Activated T-cell treated with anti-CD3 and anti-CD28 coated beads, Interleukin-2, amount 50 U/mL, for 24 hours (primary cell): ENCODE measurements around the gene LAMA5.
A peak's percentile ranks its signal among the peaks of the same experiment; 100 is the strongest.
"Not testable (repeated sequence)": the region's sequence is repeated elsewhere in the genome, so short reads cannot be mapped to it uniquely, and the experiment has no call there.

Experiments used
- DNase-seq: peaks from one replicate; pipeline ENCODE4 v3.0.0-alpha.2; 2020
- H3K27ac Mint-ChIP-seq: 2 replicates; pipeline ENCODE4 v1.8.0; 2020; ENCODE audit warnings: mild to moderate bottlenecking, mixed read lengths
- H3K27me3 Mint-ChIP-seq: 2 replicates; pipeline ENCODE4 v1.8.0; 2020; ENCODE audit warnings: mixed read lengths
- H3K36me3 Mint-ChIP-seq: 2 replicates; pipeline ENCODE4 v1.8.0; 2020; ENCODE audit warnings: low read depth, mixed read lengths
- H3K4me1 Mint-ChIP-seq: 2 replicates; pipeline ENCODE4 v1.8.0; 2020; ENCODE audit warnings: low read depth, mixed read lengths
- H3K4me3 Mint-ChIP-seq: 2 replicates; pipeline ENCODE4 v1.8.0; 2020; ENCODE audit warnings: mild to moderate bottlenecking, moderate library complexity, mixed read lengths
- H3K9me3 Mint-ChIP-seq: 2 replicates; pipeline ENCODE4 v1.8.0; 2020; ENCODE audit warnings: mixed read lengths

LAMA5 gene

DNA sequence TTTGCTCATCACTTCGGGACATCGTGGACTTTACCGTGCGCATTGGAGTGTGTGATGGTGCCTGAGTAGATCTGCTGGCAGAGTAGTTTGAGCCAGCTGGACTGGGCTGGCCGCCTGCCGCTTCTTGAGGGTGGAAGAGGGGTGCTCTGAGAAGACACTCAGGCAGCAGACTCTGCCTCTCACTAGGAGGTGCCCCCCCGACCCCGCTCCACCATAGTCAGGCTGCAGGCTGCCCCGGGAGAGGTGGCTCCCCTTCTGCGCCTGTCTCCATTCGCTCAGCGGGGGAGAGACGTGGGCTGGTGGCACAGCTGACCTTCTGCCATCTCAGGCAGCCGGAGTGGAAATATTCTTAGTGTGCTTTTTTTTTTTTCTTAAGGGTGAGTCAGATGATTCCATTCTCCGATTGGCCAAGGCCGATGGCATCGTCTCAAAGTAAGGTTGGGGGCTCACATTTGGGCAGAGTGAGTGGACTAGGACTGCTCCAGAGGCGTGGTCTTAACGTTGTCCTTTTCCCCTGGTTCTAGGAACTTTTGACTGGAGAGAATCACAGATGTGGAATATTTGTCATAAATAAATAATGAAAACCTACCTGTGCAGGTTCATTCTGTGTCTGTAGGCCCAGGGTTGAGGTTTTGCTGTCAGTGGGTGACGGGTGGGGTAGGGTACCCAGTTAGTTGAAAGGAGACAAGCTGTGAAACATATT is 21.0 kb upstream of the LAMA5 start:
- peaks cover 82% of the 10 kb centered on the region for H3K36me3 Mint-ChIP-seq
- peaks cover 39% of the 10 kb centered on the region for H3K4me1 Mint-ChIP-seq
- H3K27me3 Mint-ChIP-seq: no peaks in the 10 kb centered on the region
- peak overlapping the region; percentile 97 for H3K27ac Mint-ChIP-seq
- H3K4me3 Mint-ChIP-seq: peak overlapping the region; percentile 95
- peak; percentile 49 for DNase-seq
- H3K9me3 Mint-ChIP-seq: no peaks in the 10 kb centered on the region

DNA sequence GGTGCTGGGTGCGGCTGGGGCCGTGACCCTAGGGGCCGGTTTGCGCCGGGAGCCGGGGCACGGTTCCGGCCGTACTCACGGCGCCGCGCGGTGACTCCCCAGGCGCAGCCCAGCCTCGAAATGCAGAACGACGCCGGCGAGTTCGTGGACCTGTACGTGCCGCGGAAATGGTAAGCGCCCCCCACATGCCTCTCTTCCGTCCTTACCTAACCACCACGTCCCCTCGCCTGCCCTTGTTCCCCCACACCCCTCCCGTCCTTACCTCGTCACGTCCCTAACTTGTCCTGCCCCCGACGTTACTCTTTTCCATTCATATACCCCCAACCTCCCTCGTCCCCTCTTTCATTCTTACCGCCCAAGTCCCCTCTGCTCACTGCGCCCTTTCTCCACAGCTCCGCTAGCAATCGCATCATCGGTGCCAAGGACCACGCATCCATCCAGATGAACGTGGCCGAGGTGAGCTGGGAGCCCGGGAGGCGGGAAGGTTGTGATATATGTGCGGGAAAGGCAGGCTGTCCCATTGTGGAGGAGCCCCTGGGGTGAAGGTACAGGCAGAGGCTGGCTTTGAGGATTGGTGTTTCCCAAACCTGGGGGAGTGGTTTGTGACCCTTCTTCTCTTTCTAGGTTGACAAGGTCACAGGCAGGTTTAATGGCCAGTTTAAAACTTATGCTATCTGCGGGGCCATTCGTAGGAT is 20.3 kb upstream of the LAMA5 start:
- Mint-ChIP-seq H3K9me3 (no peaks in the 10 kb centered on the region), H3K27me3 (no peaks in the 10 kb centered on the region), H3K4me3 (peak overlapping the region; percentile 95), H3K36me3 (peaks cover 87% of the 10 kb centered on the region), H3K4me1 (peaks cover 44% of the 10 kb centered on the region), H3K27ac (peak overlapping the region; percentile 97)
- DNase-seq: peak; percentile 49

DNA sequence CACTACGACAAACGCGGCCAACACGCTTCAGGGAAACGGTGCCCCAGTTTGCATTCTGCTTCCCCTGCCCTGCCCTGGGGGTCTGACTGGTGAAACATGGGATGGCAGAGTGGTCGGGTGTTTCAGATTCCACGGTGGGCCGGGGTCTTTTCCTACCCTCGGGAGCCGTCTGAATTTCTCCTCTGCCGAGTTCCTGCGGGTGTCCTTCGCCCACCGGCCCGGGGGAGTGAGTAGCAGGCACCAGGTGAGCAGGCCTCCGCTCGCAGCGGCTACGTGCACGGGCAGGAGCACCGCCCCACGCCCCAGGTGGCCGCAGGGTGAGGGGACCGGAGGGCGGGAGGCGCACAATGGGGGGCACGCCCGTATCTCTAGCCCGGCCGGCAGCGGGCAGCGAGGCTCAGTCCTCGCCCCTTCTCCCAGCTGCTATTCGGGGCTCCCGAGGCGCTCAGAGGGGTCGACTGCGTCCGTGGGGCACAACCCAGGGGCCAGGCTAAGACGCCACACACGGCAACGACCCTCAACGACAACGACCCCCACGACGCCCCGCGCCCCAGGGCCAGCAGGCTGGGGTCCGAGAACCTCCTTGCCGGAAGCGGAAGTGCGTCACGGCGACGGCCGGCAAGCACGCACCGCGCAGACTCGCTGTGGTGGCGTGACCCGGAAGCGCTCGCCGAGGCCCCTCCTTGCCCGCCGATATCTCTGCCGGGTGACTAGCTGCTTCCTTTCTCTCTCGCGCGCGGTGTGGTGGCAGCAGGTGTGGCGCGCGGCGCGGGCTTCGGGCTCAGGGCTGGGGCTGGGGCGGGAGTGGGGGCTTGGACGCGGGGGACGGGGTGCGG is 19.5 kb upstream of the LAMA5 start, which contains the start of gene RPS21:
RPS21 (plus strand) TSS at position 721 of the 836 bp plus-strand sequence. CDS start 236 bp downstream, outside the sequence.
- H3K27ac Mint-ChIP-seq: peak within 1 kb of the TSS; percentile 97
- peaks cover 44% of the 10 kb centered on the region for H3K4me1 Mint-ChIP-seq
- no peaks in the 10 kb centered on the region for H3K27me3 Mint-ChIP-seq
- peak within 1 kb of the TSS; percentile 95 for H3K4me3 Mint-ChIP-seq
- H3K9me3 Mint-ChIP-seq: peaks cover 5% of the 10 kb centered on the region
- peak; percentile 94 for DNase-seq
- H3K36me3 Mint-ChIP-seq: peaks cover 87% of the 10 kb centered on the region

DNA sequence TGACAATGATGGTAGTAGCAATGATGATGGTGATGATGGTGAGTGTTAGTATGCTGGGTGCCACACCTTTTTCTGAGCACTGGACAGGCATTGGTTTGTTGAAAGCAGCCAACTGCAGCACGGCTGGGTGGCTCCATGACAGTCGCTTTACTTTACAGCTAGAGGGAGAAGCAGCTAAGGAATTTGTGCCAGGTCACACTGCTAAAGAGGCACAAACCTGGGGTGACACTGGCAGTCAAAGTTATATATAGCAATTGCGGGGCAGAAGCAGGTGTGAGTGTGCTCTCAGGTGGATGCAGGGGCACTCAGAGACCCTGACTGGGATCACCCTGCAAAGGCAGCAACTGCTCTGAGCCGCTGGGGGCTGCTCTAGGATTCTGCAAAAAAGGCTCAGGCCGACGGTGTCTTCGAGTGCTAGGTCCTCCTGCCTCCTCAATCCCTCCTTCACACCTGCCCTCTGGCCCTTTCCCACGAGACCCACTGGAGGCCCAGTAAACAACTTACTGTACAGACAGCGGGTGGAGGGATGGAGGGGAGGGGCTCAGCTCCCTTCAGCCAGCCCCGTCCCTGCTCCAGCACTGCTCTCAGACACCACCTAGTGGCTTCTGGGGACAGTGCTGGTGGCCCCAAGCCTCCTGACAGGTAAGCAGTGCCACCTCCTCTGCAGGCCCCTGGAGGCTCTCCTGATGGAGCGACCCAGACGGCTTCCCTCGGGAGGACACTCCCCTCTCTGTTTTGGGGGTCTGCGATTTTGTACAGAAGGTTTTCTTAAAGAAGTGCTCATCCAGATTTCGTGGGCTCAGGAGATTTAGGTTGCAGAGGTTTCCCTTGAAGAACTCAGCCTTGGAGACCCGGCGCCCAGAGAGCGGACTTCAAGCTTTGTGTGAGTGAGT is 15.4 kb upstream of the LAMA5 start:
- Mint-ChIP-seq H3K4me3 (no peak overlapping the region), H3K9me3 (peaks cover 5% of the 10 kb centered on the region)

GRCh38 chr20:62381842-62382241 is 14.7 kb upstream of the LAMA5 start:
- Mint-ChIP-seq H3K27me3 (no peaks in the 10 kb centered on the region), H3K9me3 (peaks cover 5% of the 10 kb centered on the region), H3K36me3 (peaks cover 45% of the 10 kb centered on the region), H3K4me3 (no peak overlapping the region), H3K27ac (peak overlapping the region; percentile 6), H3K4me1 (peaks cover 20% of the 10 kb centered on the region)
- DNase-seq: no peak

More for the DNA sequence above, 15.4 kb upstream of the LAMA5 start:
- Mint-ChIP-seq H3K27me3 (no peaks in the 10 kb centered on the region), H3K27ac (peak overlapping the region; percentile 64), H3K36me3 (peaks cover 51% of the 10 kb centered on the region), H3K4me1 (peaks cover 20% of the 10 kb centered on the region)
- DNase-seq: peak; percentile 84

GRCh38 chr20:62381202-62381797 is 14.2 kb upstream of the LAMA5 start:
- Mint-ChIP-seq H3K9me3 (peaks cover 5% of the 10 kb centered on the region), H3K27me3 (no peaks in the 10 kb centered on the region), H3K4me3 (no peak overlapping the region), H3K36me3 (peaks cover 42% of the 10 kb centered on the region), H3K4me1 (peaks cover 20% of the 10 kb centered on the region), H3K27ac (no peak overlapping the region)
- DNase-seq: no peak

GRCh38 chr20:62378215-62378614 is 11.1 kb upstream of the LAMA5 start:
- Mint-ChIP-seq H3K27me3 (no peaks in the 10 kb centered on the region), H3K27ac (no peak overlapping the region), H3K9me3 (peaks cover 5% of the 10 kb centered on the region), H3K4me3 (no peak overlapping the region), H3K4me1 (peaks cover 5% of the 10 kb centered on the region), H3K36me3 (peaks cover 19% of the 10 kb centered on the region)
- no peak for DNase-seq

GRCh38 chr20:62377615-62378178 is 10.6 kb upstream of the LAMA5 start:
- DNase-seq: no peak
- Mint-ChIP-seq H3K4me3 (no peak overlapping the region), H3K9me3 (peaks cover 5% of the 10 kb centered on the region), H3K27me3 (no peaks in the 10 kb centered on the region), H3K27ac (no peak overlapping the region), H3K36me3 (peaks cover 16% of the 10 kb centered on the region), H3K4me1 (peaks cover 2% of the 10 kb centered on the region)

- H3K36me3 Mint-ChIP-seq: peaks cover 9% of the 10 kb centered on the region
- no peak for DNase-seq
- H3K4me3 Mint-ChIP-seq: no peak overlapping the region
- no peaks in the 10 kb centered on the region for H3K27me3 Mint-ChIP-seq
- H3K4me1 Mint-ChIP-seq: no peaks in the 10 kb centered on the region
- H3K27ac Mint-ChIP-seq: no peak overlapping the region
- H3K9me3 Mint-ChIP-seq: peaks cover 4% of the 10 kb centered on the region
Measured at GRCh38 chr20:62377064-62377461, 10.0 kb upstream of the LAMA5 start.

GRCh38 chr20:62376112-62377063 is 9.3 kb upstream of the LAMA5 start:
- Mint-ChIP-seq H3K27me3 (no peaks in the 10 kb centered on the region), H3K4me1 (no peaks in the 10 kb centered on the region), H3K4me3 (no peak overlapping the region), H3K36me3 (peaks cover 4% of the 10 kb centered on the region), H3K9me3 (no peaks in the 10 kb centered on the region), H3K27ac (no peak overlapping the region)
- DNase-seq: no peak

DNA sequence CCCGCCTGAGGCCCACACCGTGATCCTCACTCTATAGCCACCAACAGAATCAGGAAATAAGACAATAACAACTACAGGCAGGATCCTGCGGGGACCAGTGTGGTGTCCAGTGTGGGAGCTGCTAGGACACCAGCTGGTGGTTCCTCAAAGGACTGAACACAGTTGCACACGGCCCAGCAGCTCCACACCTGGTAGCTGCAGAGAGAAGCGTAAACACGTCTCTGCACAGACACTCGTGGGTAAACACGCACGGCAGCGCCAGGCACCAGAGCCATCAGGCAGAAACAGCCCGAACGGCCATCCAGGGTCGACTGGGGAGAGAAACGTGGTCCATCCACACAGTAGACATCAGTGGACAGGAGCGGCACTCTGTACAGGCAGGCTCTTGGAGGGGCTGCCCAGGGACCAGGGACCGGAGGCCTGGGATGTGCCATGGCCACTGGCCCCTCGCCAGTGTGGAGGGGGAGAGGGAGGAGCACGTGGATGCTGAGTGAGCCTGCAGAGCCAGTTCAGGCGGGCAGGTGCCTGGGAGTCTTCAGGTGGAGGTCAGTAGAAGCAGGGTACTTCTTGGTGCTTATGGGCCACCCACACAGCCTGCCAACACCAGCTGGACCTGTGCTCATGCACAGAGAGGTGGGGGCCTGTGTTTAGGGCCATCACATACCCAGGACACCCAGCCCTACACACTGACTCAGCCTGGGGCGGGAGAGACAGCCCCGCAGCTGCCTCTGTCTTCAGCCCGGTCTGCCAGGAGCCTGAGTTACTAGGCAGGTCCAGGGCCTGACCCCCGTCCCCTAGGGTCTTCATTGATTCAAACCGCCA is 7.4 kb upstream of the LAMA5 start:
- no peak for DNase-seq
- peaks cover under 1% of the 10 kb centered on the region for H3K27me3 Mint-ChIP-seq
- H3K27ac Mint-ChIP-seq: peak overlapping the region; percentile 6
- no peaks in the 10 kb centered on the region for H3K36me3 Mint-ChIP-seq
- H3K4me1 Mint-ChIP-seq: peaks cover 2% of the 10 kb centered on the region
- no peak overlapping the region for H3K4me3 Mint-ChIP-seq
- H3K9me3 Mint-ChIP-seq: no peaks in the 10 kb centered on the region

DNA sequence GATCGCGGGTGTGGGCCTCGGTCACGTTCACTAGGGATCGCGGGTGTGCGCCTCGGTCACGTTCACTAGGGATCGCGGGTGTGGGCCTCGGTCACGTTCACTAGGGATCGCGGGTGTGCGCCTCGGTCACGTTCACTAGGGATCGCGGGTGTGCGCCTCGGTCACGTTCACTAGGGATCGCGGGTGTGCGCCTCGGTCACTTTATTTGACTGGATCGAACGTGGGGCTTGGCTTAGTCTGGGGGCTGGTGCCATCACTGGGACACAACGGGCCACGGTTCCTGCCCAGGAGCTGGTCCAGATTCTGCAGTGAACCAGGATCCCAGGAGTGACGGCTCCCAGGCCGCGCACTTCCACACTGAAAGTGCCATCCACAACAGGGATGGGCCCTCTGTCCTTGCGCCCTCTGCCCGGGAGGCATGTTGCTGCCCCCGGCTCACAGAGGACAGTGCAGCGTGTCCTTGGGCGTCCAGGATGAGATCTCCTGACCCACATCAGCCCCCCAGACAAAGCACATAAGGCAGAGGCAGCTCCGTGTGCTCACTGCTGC is 6.6 kb upstream of the LAMA5 start:
- not testable (repeated sequence) for H3K27me3 Mint-ChIP-seq, H3K4me3 Mint-ChIP-seq, H3K27ac Mint-ChIP-seq, H3K4me1 Mint-ChIP-seq, H3K9me3 Mint-ChIP-seq, DNase-seq, H3K36me3 Mint-ChIP-seq
